GM12878 (cell line): ENCODE measurements around the gene FOXB1. TPM values are rescaled to one million over a fixed set of nuclear protein-coding genes. Genes with fewer than 3 reads are reported as not detected.

Experiments used
- ATAC-seq: fragments of 200-7000 bp; cut with Tn5 transposase; 3 replicates; pipeline ENCODE4 v1.9.1; 2020; ENCODE audit warnings: mild to moderate bottlenecking, moderate library complexity
- BruUV-seq: library from RNA; stranded (reverse); fragments of 400-500 nt; replicated peaks from 2 replicates; lab custom pipeline; 2021; lab: Mats Ljungman, UMichigan
- CTCF ChIA-PET: fragments of 300-600 bp; sonication (Branson Sonifier 250); formaldehyde crosslinking; extraction: SDS; loops from one replicate; lab custom pipeline; 2021; ENCODE audit warnings: inconsistent platforms; lab: Yijun Ruan, JAX
- POLR2A ChIA-PET: fragments of 350-600 bp; formaldehyde crosslinking; extraction: SDS; loops from one replicate; lab custom pipeline; 2021; ENCODE audit warnings: inconsistent platforms; lab: Charles Lee
- RAD21 ChIA-PET: fragments of 300-600 bp; sonication (Branson Sonifier 250); formaldehyde crosslinking; loops from one replicate; lab custom pipeline; 2023; ENCODE audit warnings: antibody characterized with exemption; ENCODE audit not compliant: unreplicated experiment; lab: Charles Lee
- SMC1A ChIA-PET: fragments of 300-600 bp; sonication (Branson Sonifier 250); formaldehyde crosslinking; loops from one replicate; lab custom pipeline; 2023; ENCODE audit not compliant: unreplicated experiment, uncharacterized antibody; lab: Charles Lee
- DNase-seq: peaks from one replicate; pipeline ENCODE4 v3.0.0-alpha.2; 2011; ENCODE audit warnings: low read depth, low spot score
- FAIRE-seq: peaks from 3 replicates; lab custom pipeline; 2011; peaks lifted over from hg19 to GRCh38; lab: Jason Lieb, UNC
- H2AFZ ChIP-seq: 2 replicates; pipeline ENCODE4 v1.6.0; 2011; ENCODE audit warnings: low read depth, low read length, control low read depth; ENCODE audit not compliant: control insufficient read depth
- H3K27ac ChIP-seq: 2 replicates; pipeline ENCODE4 v1.5.1; 2011; ENCODE audit warnings: control low read depth; ENCODE audit not compliant: control insufficient read depth, insufficient read depth
- H3K27me3 ChIP-seq, 2 experiments: replicated peaks in 1 of 2; 2 replicates each; pipeline versions ENCODE4 v1.6.0 to v1.6.1; 2011; ENCODE audit warnings: low read length in 1 of 2; ENCODE audit not compliant: control insufficient read depth in 2 of 2, insufficient read depth in 2 of 2
- H3K36me3 ChIP-seq, 2 experiments: 2 replicates each; pipeline ENCODE4 v1.5.1; 2011; ENCODE audit warnings: low read length in 1 of 2; ENCODE audit not compliant: control insufficient read depth in 2 of 2, insufficient read depth in 2 of 2
- H3K4me1 ChIP-seq: 2 replicates; pipeline ENCODE4 v1.6.1; 2011; ENCODE audit warnings: mild to moderate bottlenecking, low read length, moderate library complexity, mixed read lengths; ENCODE audit not compliant: control insufficient read depth, insufficient read depth
- H3K4me2 ChIP-seq: 2 replicates; pipeline ENCODE4 v1.6.0; 2011; ENCODE audit warnings: control low read depth; ENCODE audit not compliant: control insufficient read depth, insufficient read depth
- H3K4me3 ChIP-seq: fragments of 200-600 bp; sonication (generic); 2 replicates; pipeline ENCODE4 v1.5.1; 2016
- H3K79me2 ChIP-seq: 2 replicates; pipeline ENCODE4 v1.6.0; 2011; ENCODE audit warnings: low read length; ENCODE audit not compliant: control insufficient read depth, insufficient read depth
- H3K9ac ChIP-seq: 2 replicates; pipeline ENCODE4 v1.8.0; 2011; ENCODE audit warnings: low read length, control low read depth, mixed read lengths; ENCODE audit not compliant: control insufficient read depth, insufficient read depth
- H3K9me3 ChIP-seq: replicated peaks from 3 replicates; pipeline ENCODE4 v1.5.1; 2011; ENCODE audit warnings: mild to moderate bottlenecking, low read length; ENCODE audit not compliant: control insufficient read depth, insufficient read depth
- H4K20me1 ChIP-seq: 2 replicates; pipeline ENCODE4 v1.6.0; 2011; ENCODE audit not compliant: control insufficient read depth, insufficient read depth
- ASH2L ChIP-seq: fragments of 300-600, 200-600 bp; sonication (generic); IDR thresholded peaks from 2 replicates; pipeline ENCODE4 v1.6.1; 2017; ENCODE audit warnings: low read depth, mild to moderate bottlenecking, borderline replicate concordance
- CBX5 ChIP-seq: sonication (generic); IDR thresholded peaks from 2 replicates; pipeline ENCODE4 v1.6.1; 2016; ENCODE audit warnings: low read depth, moderate library complexity, mild to moderate bottlenecking, inconsistent platforms
- MYC ChIP-seq: IDR thresholded peaks from 2 replicates; pipeline ENCODE4 v1.6.1; 2011; ENCODE audit warnings: mild to moderate bottlenecking, low read length, moderate library complexity, inconsistent platforms; ENCODE audit not compliant: insufficient read depth, insufficient replicate concordance, insufficient read length, severe bottlenecking
- PML ChIP-seq: IDR thresholded peaks from 2 replicates; pipeline ENCODE4 v1.6.1; 2012; ENCODE audit warnings: low read length, inconsistent platforms
- POU2F2 ChIP-seq: IDR thresholded peaks from 3 replicates; pipeline ENCODE4 v1.6.1; 2011; ENCODE audit warnings: low read depth, mild to moderate bottlenecking, low read length, borderline replicate concordance
- RAD21 ChIP-seq: IDR thresholded peaks from 2 replicates; pipeline ENCODE4 v1.6.1; 2011; ENCODE audit warnings: mild to moderate bottlenecking, low read depth, low read length, moderate library complexity; ENCODE audit not compliant: insufficient read depth
- RCOR1 ChIP-seq: conservative IDR thresholded peaks from 2 replicates; pipeline ENCODE4 v1.6.1; 2012; ENCODE audit warnings: low read depth, low read length, improper control_type of control experiment
- RFX5 ChIP-seq: IDR thresholded peaks from 2 replicates; pipeline ENCODE4 v1.6.1; 2011; ENCODE audit warnings: low read depth, low read length, improper control_type of control experiment
- SREBF1 ChIP-seq: IDR thresholded peaks from 2 replicates; pipeline ENCODE4 v1.6.1; 2012; ENCODE audit warnings: mild to moderate bottlenecking, low read length
- WGBS: methylation state at CpG from one replicate; pipeline ENCODE4 v1.1.6; 2016; ENCODE audit warnings: low lambda C conversion rate; ENCODE audit not compliant: insufficient replicate concordance, insufficient coverage; ENCODE audit errors: missing lambda C conversion rate; 5-methylcytosine and 5-hydroxymethylcytosine counted together
- in situ Hi-C: fragments of 300-500 bp; cut with MboI; formaldehyde crosslinking; loops from 9 replicates; pipeline ENCODE4 v1.14.3; 2018; ENCODE audit warnings: mixed read lengths
- intact Hi-C: fragments of 100-400 bp; cut with micrococcal nuclease; formaldehyde crosslinking; loops from one replicate; pipeline ENCODE4 v1.14.2; 2022; ENCODE audit not compliant: unreplicated experiment
- polyA plus RNA-seq, 11 experiments: library from polyadenylated mRNA; depleted of rRNA in 4 of 11; unstranded in 6 of 11; stranded (reverse) in 5 of 11; fragments of >200 nt; fragmentation: Nextera tagmentation in 4 of 11; fragmentation: Illumina TruSeq in 1 of 11; extraction: Ambion mirVana in 4 of 11; extraction: Trizol in 1 of 11; gene quantifications; 1 replicate in 1 of 11; 2 replicates in 10 of 11; pipeline versions ENCODE4 v1.2.1 to v1.2.3, GENCODE V29; 2011 to 2016; ENCODE audit warnings: inconsistent platforms in 2 of 11, missing spikeins in 2 of 11, low read depth in 1 of 11
- total RNA-seq, 4 experiments: library from RNA; depleted of rRNA in 3 of 4; stranded (reverse); fragments of >200 nt in 3 of 4; fragmentation: Illumina TruSeq in 1 of 4; extraction: Trizol in 1 of 4; gene quantifications; 2 replicates each; pipeline versions ENCODE4 v1.2.1 to v1.2.3, GENCODE V29; 2013 to 2021
- TF ChIP-seq, protein P1 (sequence below): IDR thresholded peaks from 2 replicates; pipeline ENCODE4 v1.6.1; 2011; ENCODE audit warnings: mild to moderate bottlenecking, low read depth, low read length, moderate library complexity; ENCODE audit not compliant: insufficient replicate concordance
- TF ChIP-seq, protein P2 (sequence below): IDR thresholded peaks from 2 replicates; pipeline ENCODE4 v1.6.1; 2011; ENCODE audit warnings: low read depth, low read length, improper control_type of control experiment, borderline replicate concordance

The FOXB1 gene
- total and polyA plus RNA-seq, 10 of the 15 experiments (the other 5 are each of a cell fraction or from before 2014, with no cell fraction given) = not detected

DNA sequence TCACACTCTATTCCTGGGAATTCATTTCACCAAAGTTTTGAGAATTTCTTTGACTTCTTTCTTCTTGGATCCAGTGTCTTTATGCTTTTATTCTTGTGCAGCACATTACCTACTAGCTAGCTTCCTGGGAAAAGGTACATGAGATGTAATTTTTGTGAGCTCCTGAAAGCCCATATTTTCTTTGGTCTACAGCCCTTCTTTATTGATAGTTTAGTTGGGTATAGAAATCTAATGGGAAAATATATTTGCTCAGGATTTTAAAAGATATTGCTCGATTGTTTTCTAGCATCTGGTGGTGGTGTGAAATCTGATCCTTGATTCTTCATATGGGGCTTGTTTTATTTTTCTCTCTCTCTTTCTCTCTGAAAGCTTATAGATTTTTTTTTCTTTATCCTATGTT, 45.8 kb downstream of the FOXB1 start:
- CTCF ChIA-PET = no interaction called here
- in situ Hi-C loops = no loop called here

More for the DNA sequence above, 45.8 kb downstream of the FOXB1 start:
- intact Hi-C loops = no loop called here
- Histone ChIP-seq H3K79me2 (no peaks in the 10 kb centered on the region), H3K36me3 (no peaks in the 10 kb centered on the region), H3K9me3 (no peaks in the 10 kb centered on the region), H3K9ac (no peak overlapping the region), H3K27ac (no peak overlapping the region), H3K4me3 (no peak overlapping the region), H4K20me1 (no peaks in the 10 kb centered on the region), H3K4me2 (no peak overlapping the region), H3K27me3 (no peaks in the 10 kb centered on the region), H2AFZ (no peak overlapping the region), H3K4me1 (no peaks in the 10 kb centered on the region)
- SMC1A ChIA-PET = no interaction called here
- TF ChIP-seq, protein P1, sequence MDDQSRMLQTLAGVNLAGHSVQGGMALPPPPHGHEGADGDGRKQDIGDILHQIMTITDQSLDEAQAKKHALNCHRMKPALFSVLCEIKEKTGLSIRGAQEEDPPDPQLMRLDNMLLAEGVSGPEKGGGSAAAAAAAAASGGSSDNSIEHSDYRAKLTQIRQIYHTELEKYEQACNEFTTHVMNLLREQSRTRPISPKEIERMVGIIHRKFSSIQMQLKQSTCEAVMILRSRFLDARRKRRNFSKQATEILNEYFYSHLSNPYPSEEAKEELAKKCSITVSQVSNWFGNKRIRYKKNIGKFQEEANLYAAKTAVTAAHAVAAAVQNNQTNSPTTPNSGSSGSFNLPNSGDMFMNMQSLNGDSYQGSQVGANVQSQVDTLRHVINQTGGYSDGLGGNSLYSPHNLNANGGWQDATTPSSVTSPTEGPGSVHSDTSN = no peak
- no peak for TF ChIP-seq RAD21
- no peak for TF ChIP-seq RFX5
- TF ChIP-seq PML = no peak
- no peak for TF ChIP-seq ASH2L
- TF ChIP-seq RCOR1 = no peak
- TF ChIP-seq CBX5 = no peak
- no peak for TF ChIP-seq MYC
- TF ChIP-seq SREBF1 = no peak
- TF ChIP-seq, protein P2, sequence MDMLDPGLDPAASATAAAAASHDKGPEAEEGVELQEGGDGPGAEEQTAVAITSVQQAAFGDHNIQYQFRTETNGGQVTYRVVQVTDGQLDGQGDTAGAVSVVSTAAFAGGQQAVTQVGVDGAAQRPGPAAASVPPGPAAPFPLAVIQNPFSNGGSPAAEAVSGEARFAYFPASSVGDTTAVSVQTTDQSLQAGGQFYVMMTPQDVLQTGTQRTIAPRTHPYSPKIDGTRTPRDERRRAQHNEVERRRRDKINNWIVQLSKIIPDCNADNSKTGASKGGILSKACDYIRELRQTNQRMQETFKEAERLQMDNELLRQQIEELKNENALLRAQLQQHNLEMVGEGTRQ = no peak
- TF ChIP-seq POU2F2 = no peak
- FAIRE-seq = no peak
- RAD21 ChIA-PET = no interaction called here
- WGBS = 38% methylated on average over 1 of the region's 1 CpG
- no peak for ATAC-seq
- POLR2A ChIA-PET = no interaction called here
- no peak for DNase-seq
- no TSS peak for BruUV-seq
